RCC 7860 (cell line): ENCODE measurements around the gene LDLRAD3.
A peak's percentile ranks its signal among the peaks of the same experiment; 100 is the strongest.

Experiments used
- DNase-seq: peaks from one replicate; pipeline ENCODE4 v3.0.0-alpha.2; 2015; ENCODE audit warnings: low spot score
- FAIRE-seq: peaks from 2 replicates; lab custom pipeline; 2012; peaks lifted over from hg19 to GRCh38; lab: Jason Lieb, UNC

The LDLRAD3 gene

GRCh38 chr11:36222831-36223635 is 279.2 kb downstream of the LDLRAD3 start:
- no peak for FAIRE-seq
- no peak for DNase-seq

GRCh38 chr11:36224209-36224882 is 280.5 kb downstream of the LDLRAD3 start:
- FAIRE-seq (no peak), DNase-seq (no peak)

- FAIRE-seq (no peak), DNase-seq (no peak)
Measured at GRCh38 chr11:36227044-36227443, 283.2 kb downstream of the LDLRAD3 start.

DNA sequence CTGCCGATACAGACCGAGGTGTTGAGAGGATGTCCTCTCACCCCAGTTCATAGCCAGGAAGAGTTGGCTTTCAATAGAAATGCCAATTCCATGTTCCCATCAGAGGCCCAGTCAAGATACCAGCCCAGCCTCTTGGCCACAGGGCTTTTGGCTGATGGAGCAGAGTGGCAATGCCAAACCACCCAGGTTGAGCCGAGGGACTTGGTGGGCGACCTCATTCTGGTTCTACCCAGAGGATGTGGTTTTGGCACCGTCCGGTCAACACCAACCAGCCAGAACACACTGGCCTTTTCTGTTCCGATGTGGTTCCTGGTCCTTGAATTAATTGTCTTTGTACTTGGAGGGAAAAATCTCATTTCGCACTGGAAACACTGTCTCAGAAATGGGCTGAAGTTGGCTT is 284.8 kb downstream of the LDLRAD3 start:
- no peak for FAIRE-seq

GRCh38 chr11:36229091-36229705 is 285.3 kb downstream of the LDLRAD3 start:
- DNase-seq (no peak), FAIRE-seq (no peak)

More for the DNA sequence above, 284.8 kb downstream of the LDLRAD3 start:
- DNase-seq: no peak

DNA sequence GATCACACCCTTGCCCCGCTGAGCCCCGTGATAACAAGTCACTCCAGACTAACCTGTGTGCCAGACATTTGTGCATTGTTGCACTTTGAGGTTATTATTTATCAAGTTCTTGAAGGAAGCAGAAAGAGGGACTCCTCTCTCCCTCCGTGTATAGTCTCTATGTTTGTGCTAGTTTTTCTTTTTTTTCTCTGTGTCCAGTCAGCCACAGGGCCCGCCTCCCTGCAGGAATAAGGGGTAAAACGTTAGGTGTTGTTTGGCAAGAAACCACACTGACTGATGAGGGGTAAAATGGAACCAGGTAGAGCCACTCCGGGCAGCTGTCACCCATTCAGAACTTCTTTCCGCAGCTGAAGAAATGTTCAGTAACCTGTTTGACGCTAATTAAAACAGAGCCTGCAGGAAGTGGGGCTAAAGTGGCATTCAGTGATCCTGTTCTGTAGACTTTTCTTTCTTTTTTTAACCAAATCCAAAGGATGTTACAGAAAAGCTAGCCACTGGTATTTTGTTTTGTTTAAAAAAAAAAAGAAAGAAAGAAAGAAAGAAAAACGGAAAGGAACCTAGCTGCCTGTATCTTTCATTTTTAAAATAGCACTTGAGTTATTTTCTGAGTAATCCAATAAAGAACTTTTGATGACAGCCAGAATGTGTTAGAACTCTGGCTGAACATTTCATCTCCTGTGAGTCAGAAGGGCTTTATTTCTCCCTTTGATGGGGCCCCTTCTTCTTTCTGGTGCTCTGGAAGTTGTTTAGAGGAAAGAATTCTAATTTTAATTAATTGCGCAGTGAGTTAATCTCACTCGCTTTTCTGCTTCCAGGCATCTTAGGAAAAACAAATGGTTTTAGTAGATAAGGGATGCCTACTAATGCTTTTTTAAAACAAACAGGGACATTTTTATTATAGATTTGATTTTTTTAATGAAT is 287.2 kb downstream of the LDLRAD3 start:
- FAIRE-seq: no peak
- no peak for DNase-seq

GRCh38 chr11:36233204-36233603 is 289.3 kb downstream of the LDLRAD3 start:
- no peak for DNase-seq
- FAIRE-seq: no peak

- FAIRE-seq: no peak
Measured at GRCh38 chr11:36234825-36235224, 291.0 kb downstream of the LDLRAD3 start.

GRCh38 chr11:36235750-36236149 is 291.9 kb downstream of the LDLRAD3 start:
- no peak for FAIRE-seq

More at GRCh38 chr11:36234825-36235224, 291.0 kb downstream of the LDLRAD3 start:
- DNase-seq: no peak

DNA sequence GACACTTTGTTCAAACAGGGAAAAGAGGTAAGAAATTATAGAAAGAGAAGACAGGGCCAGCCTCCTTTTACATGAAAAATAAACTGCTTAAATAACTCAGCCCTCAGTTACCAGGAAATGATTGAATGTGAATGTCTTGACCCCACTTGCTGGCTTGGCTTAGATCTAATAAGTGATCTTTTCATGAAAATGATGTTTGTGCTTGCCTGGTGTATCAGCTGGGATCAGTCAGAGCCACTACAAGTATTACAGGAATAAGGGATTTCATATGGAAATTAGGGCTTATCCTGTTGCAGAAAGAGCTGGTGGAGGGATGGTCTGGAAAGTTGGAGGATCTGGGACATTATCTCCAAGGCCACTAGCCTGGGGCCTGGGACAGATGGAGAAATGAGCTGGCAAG is 293.5 kb downstream of the LDLRAD3 start:
- DNase-seq (no peak), FAIRE-seq (no peak)

More at GRCh38 chr11:36235750-36236149, 291.9 kb downstream of the LDLRAD3 start:
- DNase-seq: no peak

DNA sequence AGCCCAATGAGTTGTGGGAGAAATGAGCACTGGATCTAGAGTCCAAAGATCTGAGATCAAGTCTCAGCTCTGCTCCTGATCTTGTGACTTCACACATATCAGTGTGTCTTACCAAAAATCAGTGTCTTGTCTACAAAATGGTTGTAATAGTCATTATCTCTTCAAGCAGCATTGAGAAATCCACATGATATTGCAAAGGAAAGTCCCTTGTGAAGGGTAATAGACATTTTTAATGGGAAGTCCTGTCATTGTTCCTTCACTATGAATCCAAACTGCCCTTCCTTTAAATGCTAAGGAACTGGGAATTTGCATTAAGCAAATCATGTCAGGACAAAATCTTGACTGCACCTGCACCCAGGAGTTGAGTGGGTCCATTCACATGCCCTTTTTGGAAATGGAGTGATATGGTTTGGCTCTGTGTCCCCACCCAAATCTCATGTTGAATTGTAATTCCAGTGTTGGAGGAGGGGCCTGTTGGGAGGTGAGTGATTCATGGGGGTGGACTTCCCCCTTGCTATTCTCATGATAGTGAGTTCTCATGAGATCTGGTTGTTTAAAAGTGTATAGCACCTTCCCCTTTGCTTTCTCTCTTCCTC is 294.3 kb downstream of the LDLRAD3 start:
- DNase-seq (no peak), FAIRE-seq (no peak)

DNA sequence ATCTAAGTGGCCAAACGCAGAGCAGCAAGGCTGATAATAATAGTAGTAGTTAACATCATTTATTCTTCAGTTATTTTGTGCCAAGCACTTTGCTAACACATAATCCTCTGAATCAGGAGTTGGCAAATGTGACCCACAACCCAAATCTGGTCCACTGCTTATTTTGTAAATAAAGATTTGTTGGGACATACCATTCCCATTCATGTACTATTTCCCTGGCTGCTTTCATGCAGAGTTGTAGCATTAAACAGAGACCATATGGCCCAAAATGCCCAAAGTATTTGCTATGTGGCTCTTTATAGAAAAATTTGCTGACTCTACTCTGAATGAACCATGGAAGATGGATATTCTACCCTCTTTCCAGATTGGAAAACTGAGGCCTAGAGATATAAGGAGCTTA is 295.0 kb downstream of the LDLRAD3 start:
- DNase-seq (no peak), FAIRE-seq (no peak)

GRCh38 chr11:36239636-36240035 is 295.8 kb downstream of the LDLRAD3 start:
- FAIRE-seq (no peak), DNase-seq (no peak)

GRCh38 chr11:36240173-36240572 is 296.3 kb downstream of the LDLRAD3 start:
- FAIRE-seq (no peak), DNase-seq (no peak)

- DNase-seq: no peak
- no peak for FAIRE-seq
Measured at GRCh38 chr11:36240801-36241200, 296.9 kb downstream of the LDLRAD3 start.

- FAIRE-seq: no peak
- DNase-seq: no peak
Measured at GRCh38 chr11:36241497-36241896, 297.6 kb downstream of the LDLRAD3 start.

- DNase-seq (no peak), FAIRE-seq (no peak)
Measured at GRCh38 chr11:36243641-36244040, 299.8 kb downstream of the LDLRAD3 start.

DNA sequence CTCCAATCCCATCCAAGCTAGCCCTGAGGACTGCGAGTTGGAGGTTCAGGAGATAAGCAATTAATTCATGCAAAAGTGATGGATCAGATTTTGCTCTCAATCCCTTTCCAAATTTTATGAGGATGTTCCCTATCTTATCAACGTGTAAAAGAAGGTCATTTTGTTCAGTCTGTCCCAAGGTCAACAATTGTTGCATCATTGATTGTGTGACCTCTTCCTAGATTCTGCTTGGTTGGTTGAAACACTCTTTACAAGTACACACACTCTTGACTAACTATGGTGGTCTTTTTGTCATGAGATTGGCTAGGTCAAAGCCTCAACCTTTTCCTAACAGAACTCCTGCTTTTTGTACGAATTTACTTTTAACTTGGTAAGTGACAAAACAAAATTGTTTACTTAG is 303.6 kb downstream of the LDLRAD3 start:
- DNase-seq: no peak
- no peak for FAIRE-seq

DNA sequence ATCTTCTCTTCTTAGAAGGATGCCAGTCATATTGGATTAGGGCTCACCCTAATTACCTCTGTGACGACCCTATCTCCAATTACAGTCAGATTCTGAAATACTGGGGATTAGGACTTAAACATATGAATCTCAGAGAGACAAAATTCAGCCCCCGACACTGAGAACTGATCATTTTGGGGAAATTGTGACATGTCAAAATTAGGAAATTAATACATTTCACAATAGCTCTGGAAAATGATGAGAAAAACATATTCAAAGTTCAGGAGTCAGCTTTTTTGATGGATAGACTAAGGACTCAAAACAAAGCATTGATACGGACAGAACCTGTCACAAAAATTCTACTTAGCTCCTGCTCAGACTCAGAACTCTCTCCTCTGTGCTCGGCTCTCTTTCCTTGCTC is 304.6 kb downstream of the LDLRAD3 start:
- DNase-seq (no peak), FAIRE-seq (no peak)

DNA sequence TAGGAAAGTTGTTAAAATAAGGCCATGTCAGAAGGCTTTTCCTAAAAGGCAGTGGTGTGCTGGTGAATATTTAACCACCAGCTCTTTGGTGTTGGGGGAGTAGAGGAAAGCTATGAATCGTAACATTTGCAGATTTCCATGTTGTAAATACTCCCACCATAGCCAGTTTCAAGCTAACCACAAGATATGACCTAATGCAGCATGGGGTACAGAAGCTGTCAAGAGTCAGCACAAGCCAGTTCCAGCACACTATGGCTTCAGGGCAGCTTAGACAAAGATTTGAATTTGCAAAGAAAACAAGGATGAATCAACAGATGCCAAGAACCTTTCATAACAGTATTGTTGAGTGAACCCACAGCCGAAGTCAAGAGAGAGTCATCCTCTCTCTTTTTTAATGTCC is 305.4 kb downstream of the LDLRAD3 start:
- peak; percentile 86 for DNase-seq
- peak; percentile 95 for FAIRE-seq
